NT2/D1 (cell line): Measurements from ENCODE around the gene KIFBP.
"Not testable (repeated sequence)": the region's sequence is repeated elsewhere in the genome, so short reads cannot be mapped to it uniquely, and the experiment has no call there.

Experiments
- DNase-seq: peaks from one replicate; pipeline ENCODE4 v3.0.0-alpha.2; 2011; ENCODE audit warnings: low read depth, low spot score
- H3K27me3 ChIP-seq: 2 replicates; pipeline ENCODE4 v1.6.0; 2011; ENCODE audit warnings: mild to moderate bottlenecking; ENCODE audit not compliant: insufficient read length, insufficient read depth
- H3K36me3 ChIP-seq: 2 replicates; pipeline ENCODE4 v1.6.1; 2011; ENCODE audit warnings: mild to moderate bottlenecking, low read length, mixed read lengths; ENCODE audit not compliant: insufficient read depth, insufficient read length
- H3K4me1 ChIP-seq: 2 replicates; pipeline ENCODE4 v1.5.1; 2011; ENCODE audit not compliant: insufficient read depth, insufficient read length
- H3K4me3 ChIP-seq: 2 replicates; pipeline ENCODE4 v1.5.1; 2011; ENCODE audit warnings: low read depth; ENCODE audit not compliant: insufficient read length
- H3K9ac ChIP-seq: 2 replicates; pipeline ENCODE4 v1.6.0; 2011; ENCODE audit warnings: low read depth; ENCODE audit not compliant: insufficient read length
- H3K9me3 ChIP-seq: 2 replicates; pipeline ENCODE4 v1.5.1; 2011; ENCODE audit warnings: mild to moderate bottlenecking, low read length; ENCODE audit not compliant: insufficient read depth
- SUZ12 ChIP-seq: IDR thresholded peaks from 2 replicates; pipeline ENCODE4 v1.6.1; 2011; ENCODE audit not compliant: insufficient read length, insufficient read depth; ENCODE audit errors: extremely low read depth
- YY1 ChIP-seq: IDR thresholded peaks from 2 replicates; pipeline ENCODE4 v1.6.1; 2011; ENCODE audit not compliant: insufficient read length, insufficient read depth
- ZNF274 ChIP-seq: IDR thresholded peaks from 2 replicates; pipeline ENCODE4 v1.6.1; 2011; ENCODE audit warnings: mild to moderate bottlenecking, low read depth, low read length

The KIFBP gene

DNA sequence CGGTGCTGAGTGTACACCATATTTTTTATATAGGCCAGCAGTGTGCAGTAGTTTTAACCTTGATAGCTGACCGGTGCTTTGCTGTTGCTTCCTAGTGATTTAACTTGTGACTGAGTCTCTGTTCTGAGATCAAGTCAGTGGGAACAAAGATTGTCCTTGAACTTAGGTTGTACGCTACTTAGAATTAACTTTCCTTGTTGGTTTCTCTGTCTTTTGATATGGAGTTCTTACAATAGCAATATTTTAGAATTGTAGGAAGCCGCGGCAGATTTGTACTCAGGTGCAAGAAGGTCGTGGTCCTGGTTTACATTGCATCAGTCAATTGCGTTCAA lies 31.4 kb upstream of the KIFBP start:
- Histone ChIP-seq H3K4me3 (peak overlapping the region; percentile 99), H3K27me3 (no peaks in the 10 kb centered on the region), H3K36me3 (peaks cover 43% of the 10 kb centered on the region), H3K9me3 (no peaks in the 10 kb centered on the region), H3K4me1 (peaks cover 2% of the 10 kb centered on the region), H3K9ac (peak overlapping the region; percentile 98)
- DNase-seq = no peak
- TF ChIP-seq SUZ12 = no peak
- TF ChIP-seq YY1 = no peak
- TF ChIP-seq ZNF274 = no peak

DNA sequence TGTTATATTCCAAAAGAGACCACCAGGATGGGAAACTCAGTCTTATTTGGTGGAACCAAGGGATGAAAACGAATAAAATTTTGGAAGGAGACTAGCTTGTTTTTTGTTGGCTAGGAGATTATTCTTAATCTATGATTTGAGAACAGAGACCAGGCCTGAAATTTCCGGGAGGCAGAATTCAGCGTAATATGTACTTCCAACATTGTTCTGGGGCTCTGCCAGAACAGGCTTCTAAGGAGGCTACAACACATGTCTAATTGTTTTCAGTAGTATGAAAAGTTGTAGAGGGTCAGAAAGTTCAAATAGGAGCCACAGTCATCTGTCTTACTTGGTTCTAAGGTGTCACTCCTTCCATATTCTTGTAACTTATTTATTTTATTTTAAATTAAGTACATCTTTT lies 30.9 kb upstream of the KIFBP start:
- Histone ChIP-seq H3K9ac (peak overlapping the region; percentile 98), H3K36me3 (peaks cover 47% of the 10 kb centered on the region), H3K4me3 (peak overlapping the region; percentile 99), H3K9me3 (no peaks in the 10 kb centered on the region), H3K4me1 (peaks cover 2% of the 10 kb centered on the region), H3K27me3 (no peaks in the 10 kb centered on the region)
- no peak for DNase-seq
- no peak for TF ChIP-seq ZNF274
- no peak for TF ChIP-seq YY1
- no peak for TF ChIP-seq SUZ12

DNA sequence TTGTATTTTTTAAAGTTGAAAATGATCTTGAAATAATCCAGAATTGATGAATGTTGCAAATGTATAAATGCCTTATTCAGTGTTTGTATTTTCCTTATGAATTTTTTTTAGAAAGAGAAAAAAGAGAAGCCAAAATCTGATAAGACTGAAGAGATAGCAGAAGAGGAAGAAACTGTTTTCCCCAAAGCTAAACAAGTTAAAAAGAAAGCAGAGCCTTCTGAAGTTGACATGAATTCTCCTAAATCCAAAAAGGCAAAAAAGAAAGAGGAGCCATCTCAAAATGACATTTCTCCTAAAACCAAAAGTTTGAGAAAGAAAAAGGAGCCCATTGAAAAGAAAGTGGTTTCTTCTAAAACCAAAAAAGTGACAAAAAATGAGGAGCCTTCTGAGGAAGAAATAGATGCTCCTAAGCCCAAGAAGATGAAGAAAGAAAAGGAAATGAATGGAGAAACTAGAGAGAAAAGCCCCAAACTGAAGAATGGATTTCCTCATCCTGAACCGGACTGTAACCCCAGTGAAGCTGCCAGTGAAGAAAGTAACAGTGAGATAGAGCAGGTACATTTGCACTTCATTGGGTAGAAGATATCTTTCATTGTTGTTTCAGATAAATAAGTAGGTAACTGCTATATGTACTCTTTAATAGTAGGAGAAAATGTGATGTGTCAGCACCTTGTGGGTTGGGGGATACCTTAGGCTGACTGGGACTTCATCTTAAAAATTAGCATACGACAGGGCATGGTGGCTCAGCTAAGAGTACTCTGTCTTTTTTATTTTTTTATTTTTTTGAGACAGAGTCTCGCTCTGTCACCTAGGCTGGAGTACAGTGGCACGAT lies 28.7 kb upstream of the KIFBP start:
- H3K4me3 ChIP-seq = no peak overlapping the region
- peaks cover 68% of the 10 kb centered on the region for H3K36me3 ChIP-seq
- no peak overlapping the region for H3K9ac ChIP-seq

DNA sequence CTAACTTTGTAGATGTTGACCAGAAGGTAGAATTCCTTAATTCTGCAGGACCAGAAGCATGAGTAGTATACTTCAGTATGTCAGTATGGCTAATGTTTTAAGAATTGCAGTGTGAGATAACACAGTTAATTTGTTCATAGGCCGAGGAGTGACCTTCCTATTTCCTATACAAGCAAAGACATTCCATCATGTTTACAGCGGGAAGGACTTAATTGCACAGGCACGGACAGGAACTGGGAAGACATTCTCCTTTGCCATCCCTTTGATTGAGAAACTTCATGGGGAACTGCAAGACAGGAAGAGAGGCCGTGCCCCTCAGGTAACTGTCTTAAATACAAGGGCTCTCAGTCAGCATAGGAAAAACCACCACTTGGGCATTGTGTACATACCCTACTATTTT lies 25.5 kb upstream of the KIFBP start:
- no peak for TF ChIP-seq ZNF274
- TF ChIP-seq SUZ12 = no peak
- no peak for TF ChIP-seq YY1

More for the DNA sequence above, 28.7 kb upstream of the KIFBP start:
- no peak for DNase-seq
- Histone ChIP-seq H3K9me3 (no peaks in the 10 kb centered on the region), H3K4me1 (peaks cover 2% of the 10 kb centered on the region), H3K27me3 (no peaks in the 10 kb centered on the region)
- no peak for TF ChIP-seq ZNF274
- TF ChIP-seq YY1 = no peak
- no peak for TF ChIP-seq SUZ12

DNA sequence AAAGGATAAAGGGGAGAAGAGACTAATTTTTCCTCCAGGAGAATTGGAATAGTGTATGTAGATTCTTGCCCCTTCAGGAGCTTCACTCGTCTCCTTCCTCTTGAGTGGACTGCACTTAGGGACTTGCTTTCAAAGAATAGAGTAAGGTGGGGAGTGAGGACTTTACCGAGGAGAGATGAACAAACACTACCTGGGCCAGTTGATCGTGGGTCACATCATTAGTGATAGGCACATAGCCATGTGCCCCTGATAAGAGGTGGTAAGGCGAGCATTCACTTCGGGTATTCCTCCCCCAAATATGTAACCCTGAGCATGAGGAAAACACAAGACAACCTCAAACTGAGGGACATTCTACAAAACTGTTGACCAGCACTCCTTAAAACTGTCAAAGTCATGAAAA lies 14.6 kb upstream of the KIFBP start:
- H3K4me3 ChIP-seq = no peak overlapping the region
- no peaks in the 10 kb centered on the region for H3K4me1 ChIP-seq
- no peak for TF ChIP-seq ZNF274
- H3K9ac ChIP-seq = no peak overlapping the region
- DNase-seq = no peak
- H3K9me3 ChIP-seq = no peaks in the 10 kb centered on the region
- H3K36me3 ChIP-seq = peaks cover 89% of the 10 kb centered on the region
- no peaks in the 10 kb centered on the region for H3K27me3 ChIP-seq

More for the DNA sequence above, 25.5 kb upstream of the KIFBP start:
- no peak for DNase-seq
- H3K36me3 ChIP-seq = peaks cover 83% of the 10 kb centered on the region
- H3K27me3 ChIP-seq = no peaks in the 10 kb centered on the region
- no peaks in the 10 kb centered on the region for H3K9me3 ChIP-seq
- no peaks in the 10 kb centered on the region for H3K4me1 ChIP-seq
- no peak overlapping the region for H3K4me3 ChIP-seq
- H3K9ac ChIP-seq = no peak overlapping the region

DNA sequence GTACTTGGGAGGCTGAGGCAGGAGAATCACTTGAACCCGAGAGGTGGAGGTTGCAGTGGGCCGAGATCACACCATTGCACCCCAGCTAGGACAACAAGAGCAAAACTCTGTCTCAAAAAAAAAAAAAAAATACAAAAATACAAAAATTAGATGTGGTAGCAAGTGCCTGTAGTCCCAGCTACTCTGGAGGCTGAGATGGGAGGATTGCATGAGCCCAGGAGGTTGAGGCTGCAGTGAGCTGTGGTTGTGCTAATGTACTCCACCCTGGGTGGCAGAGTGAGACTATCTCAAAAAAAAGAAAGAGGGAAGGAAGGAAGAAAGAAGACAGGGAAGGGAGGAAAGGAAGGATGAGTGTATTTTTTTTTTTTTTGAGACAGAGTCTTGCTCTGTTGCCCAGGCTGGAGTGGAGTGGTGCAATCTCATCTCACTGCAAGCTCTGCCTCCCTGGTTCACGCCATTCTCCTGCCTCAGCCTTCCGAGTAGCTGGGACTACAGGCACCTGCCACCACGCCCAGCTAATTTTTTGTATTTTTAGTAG lies 12.6 kb upstream of the KIFBP start:
- H3K4me1 ChIP-seq, H3K4me3 ChIP-seq, H3K9me3 ChIP-seq, H3K9ac ChIP-seq, DNase-seq, H3K27me3 ChIP-seq: not testable (repeated sequence)
- peaks cover 89% of the 10 kb centered on the region for H3K36me3 ChIP-seq

DNA sequence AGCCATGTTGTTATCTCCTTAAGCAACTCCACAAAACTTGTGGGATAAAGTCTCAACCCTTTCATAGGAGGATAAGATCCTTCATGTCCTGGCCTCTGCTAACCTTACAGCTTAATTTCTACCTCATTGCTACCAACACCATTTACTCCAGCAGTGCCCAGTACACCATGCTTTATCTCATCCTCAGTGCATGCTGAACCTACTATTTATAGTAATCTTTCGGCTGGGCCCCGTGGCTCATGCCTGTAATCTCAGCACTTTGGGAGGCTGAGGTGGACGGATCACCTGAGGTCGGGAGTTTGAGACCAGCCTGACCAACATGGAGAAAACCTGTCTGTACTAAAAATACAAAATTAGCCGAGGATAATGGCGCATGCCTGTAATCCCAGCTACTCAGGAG lies 8.9 kb upstream of the KIFBP start:
- not testable (repeated sequence) for H3K27me3 ChIP-seq, H3K4me3 ChIP-seq, H3K9ac ChIP-seq, H3K4me1 ChIP-seq, H3K9me3 ChIP-seq, DNase-seq
- peaks cover 83% of the 10 kb centered on the region for H3K36me3 ChIP-seq

DNA sequence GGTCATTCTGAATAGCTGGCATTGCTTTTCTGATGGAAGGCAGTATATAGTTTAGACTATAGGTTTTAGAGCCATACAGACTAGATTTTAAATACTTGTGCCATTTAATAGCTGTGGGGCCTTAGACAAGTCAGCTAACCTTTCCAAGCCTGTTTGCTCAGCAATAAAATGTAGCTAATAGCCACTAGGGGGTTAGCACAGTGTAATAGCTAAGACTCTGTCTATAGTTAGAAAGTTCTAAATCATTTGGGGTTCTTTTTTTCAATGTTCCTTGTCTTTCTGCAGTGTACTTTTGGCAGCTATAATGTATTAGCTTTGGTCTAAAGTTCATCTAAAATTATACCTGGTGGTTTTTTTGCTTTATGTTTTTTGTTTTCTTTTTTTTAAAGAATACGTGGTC lies 7.5 kb upstream of the KIFBP start:
- peaks cover 86% of the 10 kb centered on the region for H3K36me3 ChIP-seq
- H3K9ac ChIP-seq = no peak overlapping the region
- no peaks in the 10 kb centered on the region for H3K27me3 ChIP-seq
- TF ChIP-seq SUZ12 (no peak), ZNF274 (no peak), YY1 (no peak)
- no peak overlapping the region for H3K4me3 ChIP-seq
- no peaks in the 10 kb centered on the region for H3K4me1 ChIP-seq
- H3K9me3 ChIP-seq = no peaks in the 10 kb centered on the region
- DNase-seq = no peak
